Esophagus muscularis mucosa (tissue), 4 donors: ENCODE data around the gene HINFP. TPM values are rescaled to one million over a fixed set of nuclear protein-coding genes. Genes with fewer than 3 reads are reported as not detected.
A peak's percentile ranks its signal among the peaks of the same experiment; 100 is the strongest.

Source experiments
- DNase-seq: peaks from one replicate; pipeline ENCODE4 v3.0.0-alpha.2; 2017; ENCODE audit errors: extremely low spot score
- H3K27ac ChIP-seq, 4 donors: fragments of 200-600 bp; sonication (generic); replicated peaks in 1 of 4; 1 replicate in 3 of 4; 2 replicates in 1 of 4; pipeline ENCODE4 v1.5.1; 2016 to 2019; ENCODE audit warnings: mild to moderate bottlenecking in 1 of 4
- H3K27me3 ChIP-seq, 4 donors: fragments of 200-600 bp; sonication (generic); one replicate each; pipeline versions ENCODE4 v1.5.1 to v1.6.0; 2016 to 2019
- H3K36me3 ChIP-seq, 4 donors: fragments of 200-600 bp; sonication (generic); one replicate each; pipeline ENCODE4 v1.5.1; 2016 to 2019
- H3K4me1 ChIP-seq, 4 donors: fragments of 200-600 bp; sonication (generic); one replicate each; pipeline ENCODE4 v1.5.1; 2016 to 2019
- H3K4me3 ChIP-seq, 4 donors: fragments of 200-600 bp; sonication (generic); 1 replicate in 2 of 4; 2 replicates in 2 of 4; pipeline ENCODE4 v1.5.1; 2016 to 2019; ENCODE audit warnings: mild to moderate bottlenecking in 4 of 4, moderate library complexity in 1 of 4
- H3K9me3 ChIP-seq, 4 donors: fragments of 200-600 bp; sonication (generic); 1 replicate in 3 of 4; 2 replicates in 1 of 4; pipeline ENCODE4 v1.5.1; 2016 to 2019
- CTCF ChIP-seq, 3 experiments: fragments of 200-600 bp in 2 of 3; fragments of 450-650 bp in 1 of 3; sonication (generic) in 2 of 3; IDR thresholded peaks; one replicate each; pipeline ENCODE4 v1.5.1; 2017 to 2019; ENCODE audit warnings: antibody characterized with exemption in 3 of 3, mild to moderate bottlenecking in 2 of 3, moderate library complexity in 1 of 3
- EP300 ChIP-seq: sonication (generic); formaldehyde crosslinking; IDR thresholded peaks from one replicate; pipeline ENCODE4 v1.6.1; 2017; ENCODE audit warnings: antibody characterized with exemption
- POLR2A ChIP-seq: fragments of 450-650 bp; IDR thresholded peaks from one replicate; pipeline ENCODE4 v1.6.1; 2017; ENCODE audit warnings: antibody characterized with exemption, moderate library complexity, mild to moderate bottlenecking, low read depth
- POLR2AphosphoS5 ChIP-seq, 2 donors: sonication (generic); formaldehyde crosslinking; IDR thresholded peaks; one replicate each; pipeline ENCODE4 v1.6.1; 2017; ENCODE audit warnings: antibody characterized with exemption in 2 of 2
- WGBS: methylation state at CpG from one replicate; pipeline ENCODE4 v1.1.5; 2018; 5-methylcytosine and 5-hydroxymethylcytosine counted together
- intact Hi-C: fragments of 100-400 bp; cut with DNase I; formaldehyde crosslinking; loops from one replicate; pipeline ENCODE4 v1.15.1; 2023
- total RNA-seq, 4 donors: library from RNA; depleted of rRNA; stranded (reverse); fragments of >200 nt; gene quantifications; one replicate each; pipeline versions ENCODE4 v1.1.0 to v1.2.1, GENCODE V29; 2016

The HINFP gene
- total RNA-seq, 4 donors from 2014 or later: 22.8 to 30.8 (median 26.4) TPM

DNA sequence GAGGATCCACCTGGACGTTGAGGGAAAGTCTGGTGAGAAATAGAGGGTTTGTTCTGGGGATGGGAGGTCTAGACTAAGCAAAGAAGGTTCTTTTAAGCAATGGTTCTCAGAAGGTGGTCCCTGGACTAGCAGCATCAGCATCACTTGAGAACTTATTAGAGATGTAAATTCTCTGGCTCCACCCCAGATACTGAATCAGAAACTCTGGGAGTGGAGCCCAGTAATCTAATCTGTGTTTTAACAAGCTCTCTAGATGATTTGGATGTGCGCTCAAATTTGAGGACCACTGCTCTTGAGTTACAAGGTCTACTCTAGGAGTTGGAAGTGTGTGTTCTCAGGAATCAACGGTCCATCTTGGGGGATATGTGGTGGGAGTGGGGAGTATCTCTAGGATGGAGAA, 24.2 kb downstream of the HINFP start:
- Histone ChIP-seq H3K27me3 (peaks cover 0 to 16% (median 0%) of the 10 kb centered on the region in 4 donors), H3K4me1 (peaks cover 13 to 29% (median 24%) of the 10 kb centered on the region in 4 donors), H3K4me3 (no peak overlapping the region), H3K9me3 (no peaks in the 10 kb centered on the region), H3K27ac (no peak overlapping the region), H3K36me3 (no peaks in the 10 kb centered on the region)
- no peak for TF ChIP-seq CTCF (IDR thresholded peaks at IDR 0.05)
- TF ChIP-seq EP300: no peak
- no peak for TF ChIP-seq POLR2AphosphoS5 (IDR thresholded peaks at IDR 0.05)
- no peak for TF ChIP-seq POLR2A
- intact Hi-C loops: loop anchor here (5.0 kb wide), 1 partner anchor 52 kb away; no protein-coding TSS in a partner anchor
- 65% methylated on average over 3 of the region's 3 CpGs for WGBS
- no peak for DNase-seq

GRCh38 chr11:119147604-119148333, 26.4 kb downstream of the HINFP start:
- intact Hi-C loops: loop anchor here (5.0 kb wide), 1 partner anchor 50 kb away; no protein-coding TSS in a partner anchor
- no peak for TF ChIP-seq POLR2AphosphoS5 (IDR thresholded peaks at IDR 0.05)
- TF ChIP-seq CTCF (IDR thresholded peaks at IDR 0.05): no peak
- no peak for TF ChIP-seq EP300
- TF ChIP-seq POLR2A: no peak
- H3K27ac ChIP-seq: no peak overlapping the region
- WGBS: 61% methylated on average over 5 of the region's 6 CpGs
- H3K4me1 ChIP-seq: peaks cover 13 to 29% (median 24%) of the 10 kb centered on the region in 4 donors
- peaks cover 0 to 8% (median 0%) of the 10 kb centered on the region in 4 donors for H3K27me3 ChIP-seq
- H3K36me3 ChIP-seq: no peaks in the 10 kb centered on the region
- no peak for DNase-seq
- H3K9me3 ChIP-seq: no peaks in the 10 kb centered on the region
- no peak overlapping the region for H3K4me3 ChIP-seq

DNA sequence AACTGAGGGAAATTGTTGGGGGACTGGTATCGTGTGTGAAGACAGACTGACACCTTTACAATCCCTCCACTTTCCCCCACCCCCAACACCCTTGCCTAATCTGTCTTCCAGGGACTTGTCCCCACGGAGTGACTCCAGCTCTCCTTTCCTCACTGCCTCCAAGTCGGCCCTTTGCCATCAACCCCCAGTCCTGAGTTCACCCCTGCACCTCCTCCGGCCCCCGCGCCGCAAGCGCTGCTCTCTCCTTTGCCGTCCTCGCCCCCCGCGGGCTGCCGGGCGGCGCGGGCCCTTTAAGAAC, 27.3 kb downstream of the HINFP start:
- under 1% methylated on average over 16 of the region's 16 CpGs for WGBS
- H3K27ac ChIP-seq: peak overlapping the region in 1 of 4 donors; percentile 45
- no peaks in the 10 kb centered on the region for H3K9me3 ChIP-seq
- peak overlapping the region; percentile 63 to 84 (median 67) for H3K4me3 ChIP-seq
- TF ChIP-seq EP300: no peak
- TF ChIP-seq POLR2A: no peak
- TF ChIP-seq CTCF (IDR thresholded peaks at IDR 0.05): no peak
- no peak for TF ChIP-seq POLR2AphosphoS5 (IDR thresholded peaks at IDR 0.05)
- H3K4me1 ChIP-seq: peaks cover 13 to 29% (median 24%) of the 10 kb centered on the region in 4 donors
- peaks cover 0 to 8% (median 0%) of the 10 kb centered on the region in 4 donors for H3K27me3 ChIP-seq
- no peak for DNase-seq
- intact Hi-C loops: loop anchor here (5.0 kb wide), 1 partner anchor 49 kb away; no protein-coding TSS in a partner anchor
- H3K36me3 ChIP-seq: no peaks in the 10 kb centered on the region

DNA sequence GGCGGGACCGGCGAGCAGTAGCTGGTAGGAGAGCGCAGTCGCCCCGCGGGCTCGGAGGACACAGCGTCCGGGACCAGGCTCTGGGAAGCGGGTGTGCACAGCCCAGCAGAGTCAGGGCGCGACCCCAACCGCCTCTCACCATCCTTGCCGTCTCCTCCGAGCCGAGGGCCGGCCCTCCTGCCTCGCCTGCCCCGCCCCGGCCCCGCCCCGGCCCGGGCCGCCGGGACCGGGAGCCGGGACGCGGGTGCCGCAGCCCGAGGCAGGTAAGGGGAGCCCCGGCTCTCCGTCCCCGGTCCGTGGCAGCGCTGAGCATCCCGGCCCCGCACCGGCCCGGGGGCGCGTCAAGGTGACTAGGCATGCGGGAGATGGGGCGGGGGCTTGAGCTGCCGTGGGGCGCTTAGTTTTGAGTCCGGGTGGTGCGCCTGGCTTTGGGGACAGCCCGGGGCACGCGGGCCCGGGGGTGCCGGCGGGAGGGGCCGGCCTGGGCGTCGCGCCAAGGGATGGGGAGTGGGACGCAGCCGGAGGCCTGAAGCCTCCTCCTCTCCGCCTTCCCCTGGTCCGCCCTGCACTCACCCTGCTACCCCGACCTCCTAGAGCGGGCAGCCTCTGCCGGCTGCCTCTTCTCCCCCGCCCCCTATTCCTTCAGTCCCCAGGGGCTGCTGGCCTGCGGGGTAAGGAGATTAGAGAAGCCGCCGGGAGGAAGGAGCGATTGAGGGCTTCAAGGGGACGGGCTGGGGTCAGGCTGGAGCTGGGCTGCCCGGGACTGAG, 27.8 kb downstream of the HINFP start, which contains the start of gene ABCG4:
TSS of gene ABCG4 (plus strand) at position 35 of the 768 bp plus-strand sequence. CDS start 914 bp downstream, outside the sequence.
- H3K27ac ChIP-seq: peak within 1 kb of the TSS in 1 of 4 donors; percentile 45
- H3K4me3 ChIP-seq: peak within 1 kb of the TSS; percentile 63 to 84 (median 67)
- 10% methylated on average over 18 of the region's 73 CpGs for WGBS
- peaks cover 0 to 8% (median 0%) of the 10 kb centered on the region in 4 donors for H3K27me3 ChIP-seq
- TF ChIP-seq EP300: no peak
- TF ChIP-seq POLR2A: no peak
- no peak for TF ChIP-seq POLR2AphosphoS5 (IDR thresholded peaks at IDR 0.05)
- TF ChIP-seq CTCF (IDR thresholded peaks at IDR 0.05): no peak
- H3K4me1 ChIP-seq: peaks cover 13 to 29% (median 24%) of the 10 kb centered on the region in 4 donors
- H3K36me3 ChIP-seq: no peaks in the 10 kb centered on the region
- no peaks in the 10 kb centered on the region for H3K9me3 ChIP-seq
- DNase-seq: no peak
- intact Hi-C loops: loop anchor here (5.0 kb wide), 1 partner anchor 48 kb away; no protein-coding TSS in a partner anchor
